ENCODE results near the gene NPR1.

NPR1 gene

GRCh38 chr1:153730468-153730988 is 52.0 kb downstream of the NPR1 start:
- no peak for DNase-seq

GRCh38 chr1:153733970-153734369 is 55.5 kb downstream of the NPR1 start:
- no peak for DNase-seq

GRCh38 chr1:153734396-153735089 is 56.1 kb downstream of the NPR1 start:
- DNase-seq: no peak

GRCh38 chr1:153735090-153735420 is 56.6 kb downstream of the NPR1 start:
- DNase-seq: no peak

- DNase-seq: no peak
Observed at GRCh38 chr1:153741986-153742385, 63.5 kb downstream of the NPR1 start.

- no peak for DNase-seq
Observed at GRCh38 chr1:153742411-153743142, 64.1 kb downstream of the NPR1 start.
